Keratinocyte (primary cell): ENCODE measurements around the gene ADAMTS7.

Source experiments
- CTCF ChIP-seq, 3 experiments: IDR thresholded peaks in 1 of 3; conservative IDR thresholded peaks in 1 of 3; optimal IDR thresholded peaks in 1 of 3; 2 replicates in 2 of 3; 3 replicates in 1 of 3; pipeline versions ENCODE3 to v1.5.1; 2011; ENCODE audit warnings: low read length in 3 of 3, mild to moderate bottlenecking in 3 of 3, moderate library complexity in 2 of 3, control low read depth in 1 of 3, inconsistent platforms in 1 of 3; ENCODE audit not compliant: insufficient read depth in 2 of 3; ENCODE audit errors: extremely low read depth in 1 of 3
- EZH2 ChIP-seq: IDR thresholded peaks from one replicate; pipeline ENCODE4 v1.6.1; 2012; ENCODE audit warnings: inconsistent platforms, mild to moderate bottlenecking, low read length, moderate library complexity

- TF ChIP-seq CTCF (optimal IDR thresholded peaks at IDR 0.05 in 1 of 3, IDR thresholded peaks at IDR 0.05 in 1 of 3, conservative IDR thresholded peaks at IDR 0.05 in 1 of 3; ENCODE audit: extremely low read depth in 1 of 3, insufficient read depth in 2 of 3, low read length in 3 of 3) (no peak), EZH2 (peak; percentile 27)
These were observed 1.3 kb downstream of the ADAMTS7 start for GRCh38 chr15:78810003-78810361.
